ENCODE results near the gene DENND10.

- no peak for TF ChIP-seq CTCF (IDR thresholded peaks at IDR 0.05)
- no peak for TF ChIP-seq POLR2A (IDR thresholded peaks at IDR 0.05)
Measured at GRCh38 chr10:119101366-119102098, 2.4 kb upstream of the DENND10 start.

Measured in heart left ventricle (tissue), 13 donors.